OCI-LY3 (cell line): ENCODE measurements around the gene MYLK.
"Not testable (repeated sequence)": the region's sequence is repeated elsewhere in the genome, so short reads cannot be mapped to it uniquely, and the experiment has no call there.

Source experiments
- H2AFZ ChIP-seq: fragments of 200-600, 300-600 bp; shearing (Covaris generic); 2 replicates; pipeline ENCODE4 v1.6.0; 2014; ENCODE audit warnings: antibody characterized with exemption, low read depth, low read length
- H3K27ac ChIP-seq: fragments of 200-600, 300-600 bp; sonication (generic); 2 replicates; pipeline ENCODE4 v1.5.1; 2014; ENCODE audit warnings: mild to moderate bottlenecking, low read length, moderate library complexity, mixed read lengths
- H3K27me3 ChIP-seq: fragments of 200-600, 300-600 bp; sonication (generic); 2 replicates; pipeline ENCODE4 v1.6.1; 2014; ENCODE audit warnings: low read depth, low read length, mixed read lengths
- H3K36me3 ChIP-seq: fragments of 200-600, 300-600 bp; sonication (generic); replicated peaks from 2 replicates; pipeline ENCODE3; 2014; ENCODE audit warnings: low read depth, low read length, mixed read lengths
- H3K4me1 ChIP-seq: fragments of 300-600, 200-600 bp; sonication (generic); 2 replicates; pipeline ENCODE4 v1.6.1; 2014; ENCODE audit warnings: low read length, mixed read lengths
- H3K4me2 ChIP-seq: fragments of 200-600, 300-600 bp; sonication (generic); 2 replicates; pipeline ENCODE4 v1.6.1; 2014; ENCODE audit warnings: low read length, mixed read lengths
- H3K4me3 ChIP-seq: fragments of 300-600, 200-600 bp; sonication (generic); 2 replicates; pipeline ENCODE4 v1.5.1; 2014; ENCODE audit warnings: antibody characterized with exemption, mild to moderate bottlenecking, low read length, moderate library complexity
- H3K79me2 ChIP-seq: fragments of 300-600, 200-600 bp; shearing (Covaris generic); 2 replicates; pipeline ENCODE4 v1.6.1; 2014; ENCODE audit warnings: mild to moderate bottlenecking, low read length, mixed read lengths
- H3K9ac ChIP-seq: fragments of 300-600, 200-600 bp; shearing (Covaris generic); 2 replicates; pipeline ENCODE4 v1.6.0; 2014; ENCODE audit warnings: mild to moderate bottlenecking, low read length, moderate library complexity
- H3K9me3 ChIP-seq: fragments of 200-600, 300-600 bp; shearing (Covaris generic); 2 replicates; pipeline ENCODE4 v1.6.1; 2014; ENCODE audit warnings: low read length, mixed read lengths; ENCODE audit not compliant: insufficient read depth
- H4K20me1 ChIP-seq: fragments of 200-600, 300-600 bp; sonication (generic); 2 replicates; pipeline ENCODE4 v1.6.1; 2016; ENCODE audit warnings: low read length, mixed read lengths; ENCODE audit not compliant: insufficient read depth
- CTCF ChIP-seq: fragments of 200-600, 300-600 bp; sonication (generic); IDR thresholded peaks from 2 replicates; pipeline ENCODE4 v1.5.1; 2014; ENCODE audit warnings: antibody characterized with exemption, low read length, low read depth
- EZH2phosphoT487 ChIP-seq: fragments of 200-600 bp; shearing (Covaris generic); IDR thresholded peaks from 2 replicates; pipeline ENCODE4 v1.6.1; 2018; ENCODE audit warnings: antibody characterized with exemption, mixed run types, low read depth

Gene MYLK

GRCh38 chr3:123613543-123613942, 270.6 kb downstream of the MYLK start:
- no peak overlapping the region for H3K27ac ChIP-seq
- H3K36me3 ChIP-seq = peaks cover 3% of the 10 kb centered on the region
- no peaks in the 10 kb centered on the region for H4K20me1 ChIP-seq

GRCh38 chr3:123611674-123612073, 272.5 kb downstream of the MYLK start:
- H3K4me2 ChIP-seq, H3K4me3 ChIP-seq, H3K27ac ChIP-seq, H3K27me3 ChIP-seq, H3K4me1 ChIP-seq, H2AFZ ChIP-seq, H3K79me2 ChIP-seq, H3K36me3 ChIP-seq, H3K9ac ChIP-seq, H3K9me3 ChIP-seq, H4K20me1 ChIP-seq: not testable (repeated sequence)

More at GRCh38 chr3:123613543-123613942, 270.6 kb downstream of the MYLK start:
- no peak overlapping the region for H3K4me2 ChIP-seq
- no peak for TF ChIP-seq EZH2phosphoT487
- TF ChIP-seq CTCF = no peak
- no peaks in the 10 kb centered on the region for H3K27me3 ChIP-seq
- H2AFZ ChIP-seq = no peak overlapping the region
- no peaks in the 10 kb centered on the region for H3K79me2 ChIP-seq
- H3K4me3 ChIP-seq = no peak overlapping the region
- no peaks in the 10 kb centered on the region for H3K9me3 ChIP-seq
- H3K9ac ChIP-seq = no peak overlapping the region
- H3K4me1 ChIP-seq = peaks cover 16% of the 10 kb centered on the region

GRCh38 chr3:123611082-123611481, 273.1 kb downstream of the MYLK start:
- no peaks in the 10 kb centered on the region for H4K20me1 ChIP-seq
- no peaks in the 10 kb centered on the region for H3K79me2 ChIP-seq
- H3K4me3 ChIP-seq = no peak overlapping the region
- no peak overlapping the region for H3K9ac ChIP-seq
- no peak overlapping the region for H3K4me2 ChIP-seq
- TF ChIP-seq CTCF (no peak), EZH2phosphoT487 (no peak)
- no peaks in the 10 kb centered on the region for H3K27me3 ChIP-seq
- no peak overlapping the region for H3K27ac ChIP-seq
- H3K4me1 ChIP-seq = peaks cover 11% of the 10 kb centered on the region
- H3K9me3 ChIP-seq = no peaks in the 10 kb centered on the region
- no peak overlapping the region for H2AFZ ChIP-seq
- peaks cover 5% of the 10 kb centered on the region for H3K36me3 ChIP-seq

GRCh38 chr3:123610331-123610730, 273.8 kb downstream of the MYLK start:
- Histone ChIP-seq H3K79me2 (no peaks in the 10 kb centered on the region), H3K4me2 (peak overlapping the region; percentile 10), H3K27me3 (no peaks in the 10 kb centered on the region), H4K20me1 (no peaks in the 10 kb centered on the region), H3K4me3 (no peak overlapping the region), H3K4me1 (peaks cover 18% of the 10 kb centered on the region), H3K9me3 (no peaks in the 10 kb centered on the region), H3K36me3 (peaks cover 5% of the 10 kb centered on the region), H3K9ac (no peak overlapping the region), H3K27ac (no peak overlapping the region), H2AFZ (peak overlapping the region; percentile 46; the same call in 1 of the 2 replicates)
- TF ChIP-seq EZH2phosphoT487 (no peak), CTCF (no peak)

- Histone ChIP-seq H3K9ac (no peak overlapping the region), H2AFZ (no peak overlapping the region), H3K27ac (no peak overlapping the region), H3K4me2 (no peak overlapping the region), H3K9me3 (no peaks in the 10 kb centered on the region), H3K4me1 (peaks cover 20% of the 10 kb centered on the region), H3K79me2 (no peaks in the 10 kb centered on the region), H3K27me3 (no peaks in the 10 kb centered on the region), H3K36me3 (peaks cover 5% of the 10 kb centered on the region), H3K4me3 (no peak overlapping the region), H4K20me1 (no peaks in the 10 kb centered on the region)
- TF ChIP-seq EZH2phosphoT487 (no peak), CTCF (no peak)
Measured at GRCh38 chr3:123609063-123609462, 275.1 kb downstream of the MYLK start.
